Measurements from ENCODE around the gene AADAC. TPM values are rescaled to one million over a fixed set of nuclear protein-coding genes. Genes with fewer than 3 reads are reported as not detected.
"Not testable (repeated sequence)": the region's sequence is repeated elsewhere in the genome, so short reads cannot be mapped to it uniquely, and the experiment has no call there.

AADAC gene, protein sequence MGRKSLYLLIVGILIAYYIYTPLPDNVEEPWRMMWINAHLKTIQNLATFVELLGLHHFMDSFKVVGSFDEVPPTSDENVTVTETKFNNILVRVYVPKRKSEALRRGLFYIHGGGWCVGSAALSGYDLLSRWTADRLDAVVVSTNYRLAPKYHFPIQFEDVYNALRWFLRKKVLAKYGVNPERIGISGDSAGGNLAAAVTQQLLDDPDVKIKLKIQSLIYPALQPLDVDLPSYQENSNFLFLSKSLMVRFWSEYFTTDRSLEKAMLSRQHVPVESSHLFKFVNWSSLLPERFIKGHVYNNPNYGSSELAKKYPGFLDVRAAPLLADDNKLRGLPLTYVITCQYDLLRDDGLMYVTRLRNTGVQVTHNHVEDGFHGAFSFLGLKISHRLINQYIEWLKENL
- total RNA-seq, result not detected

DNA sequence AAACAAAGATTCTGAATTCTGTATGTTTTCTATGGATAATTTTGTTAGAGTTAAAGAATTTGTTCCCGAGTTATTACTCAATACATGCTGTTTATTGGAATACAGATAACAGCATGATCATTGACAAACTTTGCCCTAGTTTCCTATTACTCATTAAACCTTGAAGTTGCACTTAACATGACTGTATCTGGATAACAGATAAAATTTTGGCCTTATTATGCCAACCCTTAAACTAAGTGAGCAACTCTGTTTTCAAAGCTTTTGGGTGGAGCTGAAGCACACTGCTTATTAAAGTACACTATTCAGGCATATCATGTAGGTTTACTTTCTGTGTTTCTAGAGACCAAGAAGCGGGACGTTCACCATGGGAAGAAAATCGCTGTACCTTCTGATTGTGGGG is at the start of gene AADAC:
Gene AADAC (plus strand): TSS at position 318 of the 400 bp plus-strand sequence. CDS start 47 bp downstream, at position 365.
- no peak within 1 kb of the TSS for H3K4me3 ChIP-seq (replicated peaks in 1 of 3)
- intact Hi-C loops (cut with DNase I), result no loop called here
- no peaks in the 10 kb centered on the region for H3K36me3 ChIP-seq
- H3K9me3 ChIP-seq, result no peaks in the 10 kb centered on the region
- no peak for TF ChIP-seq POLR2A (IDR thresholded peaks at IDR 0.05)
- TF ChIP-seq, protein P1, sequence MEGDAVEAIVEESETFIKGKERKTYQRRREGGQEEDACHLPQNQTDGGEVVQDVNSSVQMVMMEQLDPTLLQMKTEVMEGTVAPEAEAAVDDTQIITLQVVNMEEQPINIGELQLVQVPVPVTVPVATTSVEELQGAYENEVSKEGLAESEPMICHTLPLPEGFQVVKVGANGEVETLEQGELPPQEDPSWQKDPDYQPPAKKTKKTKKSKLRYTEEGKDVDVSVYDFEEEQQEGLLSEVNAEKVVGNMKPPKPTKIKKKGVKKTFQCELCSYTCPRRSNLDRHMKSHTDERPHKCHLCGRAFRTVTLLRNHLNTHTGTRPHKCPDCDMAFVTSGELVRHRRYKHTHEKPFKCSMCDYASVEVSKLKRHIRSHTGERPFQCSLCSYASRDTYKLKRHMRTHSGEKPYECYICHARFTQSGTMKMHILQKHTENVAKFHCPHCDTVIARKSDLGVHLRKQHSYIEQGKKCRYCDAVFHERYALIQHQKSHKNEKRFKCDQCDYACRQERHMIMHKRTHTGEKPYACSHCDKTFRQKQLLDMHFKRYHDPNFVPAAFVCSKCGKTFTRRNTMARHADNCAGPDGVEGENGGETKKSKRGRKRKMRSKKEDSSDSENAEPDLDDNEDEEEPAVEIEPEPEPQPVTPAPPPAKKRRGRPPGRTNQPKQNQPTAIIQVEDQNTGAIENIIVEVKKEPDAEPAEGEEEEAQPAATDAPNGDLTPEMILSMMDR (IDR thresholded peaks at IDR 0.05), result no peak
- no peaks in the 10 kb centered on the region for H3K27me3 ChIP-seq
- DNase-seq, result no peak
- 90 to 94% methylated on average over 4 of the region's 4 CpGs for WGBS, 2 donors
- no peak within 1 kb of the TSS for H3K27ac ChIP-seq
- no peaks in the 10 kb centered on the region for H3K4me1 ChIP-seq

DNA sequence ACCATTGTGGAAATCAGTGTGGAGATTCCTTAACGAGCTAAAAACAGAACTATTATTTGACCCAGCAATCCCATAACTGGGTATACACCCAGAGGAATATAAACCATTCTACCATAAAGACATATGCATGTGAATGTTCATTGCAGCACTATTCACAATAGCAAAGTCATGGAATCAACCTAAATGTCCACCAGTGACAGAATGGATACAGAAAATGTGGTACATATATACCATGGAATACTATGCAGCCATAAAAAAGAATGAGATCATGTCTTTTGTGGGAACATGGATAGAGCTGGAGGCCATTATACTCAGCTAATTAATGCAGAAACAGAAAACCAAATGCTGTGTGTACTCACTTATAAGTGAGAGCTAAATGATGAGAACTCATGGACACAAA is 49.2 kb upstream of the AADAC start:
- H3K36me3 ChIP-seq; intact Hi-C loops (cut with DNase I); H3K4me1 ChIP-seq; DNase-seq; H3K27me3 ChIP-seq; H3K9me3 ChIP-seq; H3K27ac ChIP-seq; H3K4me3 ChIP-seq (replicated peaks in 1 of 3): not testable (repeated sequence)
- 82 to 93% methylated on average over 1 of the region's 1 CpG for WGBS, 2 donors

DNA sequence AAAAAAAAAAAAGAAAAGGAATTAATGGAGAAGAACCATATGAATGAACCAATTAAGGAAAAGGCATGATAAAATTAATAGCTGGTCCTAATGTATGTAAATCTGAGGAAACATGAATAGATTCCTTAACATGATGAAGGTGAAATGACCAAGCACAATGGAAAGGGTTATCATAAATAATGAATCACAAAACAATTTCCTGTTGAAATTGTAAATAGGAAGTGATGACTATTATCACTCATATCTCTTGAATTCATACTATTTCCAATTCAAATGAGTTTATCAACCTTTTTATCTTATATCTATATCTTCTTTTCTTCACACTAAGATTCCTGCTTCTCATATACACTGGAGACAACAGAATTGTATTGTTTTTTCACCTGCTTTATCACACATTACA is 48.2 kb upstream of the AADAC start:
- no peak for TF ChIP-seq POLR2A (IDR thresholded peaks at IDR 0.05)
- TF ChIP-seq, protein P1 (IDR thresholded peaks at IDR 0.05), result no peak
- H3K36me3 ChIP-seq, result no peaks in the 10 kb centered on the region
- H3K4me3 ChIP-seq (replicated peaks in 1 of 3), result no peak overlapping the region
- H3K4me1 ChIP-seq, result peaks cover 9 to 12% of the 10 kb centered on the region in 2 donors
- H3K9me3 ChIP-seq, result no peaks in the 10 kb centered on the region
- intact Hi-C loops (cut with DNase I), result no loop called here
- DNase-seq, result no peak
- H3K27me3 ChIP-seq, result no peaks in the 10 kb centered on the region
- H3K27ac ChIP-seq, result no peak overlapping the region

DNA sequence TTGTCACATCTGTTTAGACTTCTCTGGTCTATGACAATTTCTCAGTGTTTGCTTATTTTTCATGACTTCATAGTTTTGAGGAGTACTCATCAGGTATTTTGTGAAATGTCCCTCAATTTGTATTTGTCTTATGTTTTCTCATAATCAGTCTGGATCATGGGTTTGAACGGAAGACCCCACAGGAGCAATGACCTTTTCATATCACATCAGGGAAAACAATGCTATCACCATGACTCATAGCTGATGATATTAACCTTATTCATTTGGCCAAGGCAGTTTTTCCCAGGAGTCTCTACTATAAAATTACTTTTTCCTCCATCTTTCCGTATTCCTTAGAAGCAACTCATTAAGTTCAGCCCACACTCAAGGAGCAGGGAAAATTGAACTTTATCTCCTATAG is 47.5 kb upstream of the AADAC start:
- no peaks in the 10 kb centered on the region for H3K27me3 ChIP-seq
- H3K4me1 ChIP-seq, result peaks cover 17 to 19% of the 10 kb centered on the region in 2 donors
- H3K27ac ChIP-seq, result no peak overlapping the region
- TF ChIP-seq, protein P1 (IDR thresholded peaks at IDR 0.05), result no peak
- no peak for DNase-seq
- H3K9me3 ChIP-seq, result no peaks in the 10 kb centered on the region
- no peak overlapping the region for H3K4me3 ChIP-seq (replicated peaks in 1 of 3)
- intact Hi-C loops (cut with DNase I), result no loop called here
- WGBS, 2 donors, result 73 to 78% methylated on average over 2 of the region's 2 CpGs
- H3K36me3 ChIP-seq, result no peaks in the 10 kb centered on the region

DNA sequence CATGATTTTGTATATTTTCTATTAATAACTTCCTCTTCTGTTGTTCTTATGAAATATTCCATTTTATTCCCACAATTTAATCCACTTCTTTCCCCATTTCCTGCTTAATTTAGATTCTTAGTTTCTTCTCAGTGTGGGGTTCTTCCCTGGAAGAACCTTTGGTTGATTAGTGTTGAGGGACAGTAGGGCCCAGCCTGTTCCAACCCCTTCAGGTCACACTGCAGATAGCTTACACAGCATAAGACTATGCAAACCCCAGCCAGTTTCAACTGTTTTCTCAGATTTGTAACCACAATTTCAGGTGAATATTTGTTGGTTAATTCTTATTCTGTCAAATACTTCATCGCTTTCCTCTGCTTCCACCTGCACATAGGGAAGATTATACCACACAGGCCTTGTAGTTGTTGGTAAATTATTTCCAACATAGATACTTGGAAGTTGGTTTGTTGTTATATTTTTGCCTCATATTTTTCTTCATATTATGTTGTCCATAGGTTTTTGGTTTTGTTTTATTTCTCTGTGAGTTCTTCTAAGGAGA is 45.5 kb upstream of the AADAC start:
- DNase-seq, result no peak
- Histone ChIP-seq H3K4me3 (replicated peaks in 1 of 3) (no peak overlapping the region), H3K4me1 (peaks cover 26 to 27% of the 10 kb centered on the region in 2 donors), H3K36me3 (no peaks in the 10 kb centered on the region), H3K27me3 (no peaks in the 10 kb centered on the region), H3K9me3 (no peaks in the 10 kb centered on the region), H3K27ac (peak overlapping the region in 1 of 3 donors; percentile 19)
- no peak for TF ChIP-seq POLR2A (IDR thresholded peaks at IDR 0.05)
- TF ChIP-seq, protein P1 (IDR thresholded peaks at IDR 0.05), result no peak
- intact Hi-C loops (cut with DNase I), result no loop called here
- 48 to 94% methylated on average over 1 of the region's 1 CpG for WGBS, 2 donors
